Activated CD8-positive, alpha-beta memory T cell treated with anti-CD3 and anti-CD28 coated beads, Interleukin-2, amount 50 U/mL, for 24 hours (primary cell): ENCODE data around the gene IFNL1.
"Not testable (repeated sequence)": the region's sequence is repeated elsewhere in the genome, so short reads cannot be mapped to it uniquely, and the experiment has no call there.

ENCODE experiments used
- DNase-seq: peaks from one replicate; pipeline ENCODE4 v3.0.0-alpha.2; 2020; ENCODE audit errors: extremely low read depth

IFNL1 gene

GRCh38 chr19:39308531-39309304 is 12.5 kb downstream of the IFNL1 start:
- DNase-seq = no peak

- DNase-seq = not testable (repeated sequence)
Observed at GRCh38 chr19:39309305-39309670, 13.1 kb downstream of the IFNL1 start.

GRCh38 chr19:39310558-39311311 is 14.5 kb downstream of the IFNL1 start:
- DNase-seq = no peak

- DNase-seq = no peak
Observed at GRCh38 chr19:39314016-39314728, 18.0 kb downstream of the IFNL1 start.

- DNase-seq = no peak
Observed at GRCh38 chr19:39315933-39316332, 19.7 kb downstream of the IFNL1 start.

- no peak for DNase-seq
Observed at GRCh38 chr19:39316627-39317321, 20.6 kb downstream of the IFNL1 start.

- no peak for DNase-seq
Observed at GRCh38 chr19:39317476-39317875, 21.3 kb downstream of the IFNL1 start.

GRCh38 chr19:39318071-39318470 is 21.9 kb downstream of the IFNL1 start:
- no peak for DNase-seq

GRCh38 chr19:39318690-39319089 is 22.5 kb downstream of the IFNL1 start:
- no peak for DNase-seq

- DNase-seq = no peak
Observed at GRCh38 chr19:39319098-39319891, 23.1 kb downstream of the IFNL1 start.

GRCh38 chr19:39319892-39320248 is 23.7 kb downstream of the IFNL1 start:
- no peak for DNase-seq

- no peak for DNase-seq
Observed at GRCh38 chr19:39321117-39321831, 25.1 kb downstream of the IFNL1 start.

- DNase-seq = no peak
Observed at GRCh38 chr19:39321832-39322176, 25.6 kb downstream of the IFNL1 start.

- no peak for DNase-seq
Observed at GRCh38 chr19:39324242-39324842, 28.1 kb downstream of the IFNL1 start.

GRCh38 chr19:39325778-39326665 is 29.8 kb downstream of the IFNL1 start:
- no peak for DNase-seq

GRCh38 chr19:39327363-39328045 is 31.3 kb downstream of the IFNL1 start:
- no peak for DNase-seq

- peak; percentile 60 for DNase-seq
Observed at GRCh38 chr19:39328046-39328705, 32.0 kb downstream of the IFNL1 start.

- DNase-seq = no peak
Observed at GRCh38 chr19:39329948-39330347, 33.7 kb downstream of the IFNL1 start.
